GM23338 (cell line): ENCODE results near the gene SMTN.

Source experiments
- CREB1 ChIP-seq: fragments of 250-450 bp; sonication (Bioruptor Pico); IDR thresholded peaks from 2 replicates; pipeline ENCODE4 v1.5.0; 2020; ENCODE audit warnings: low read depth, mild to moderate bottlenecking, moderate library complexity
- EZH2 ChIP-seq: fragments of 200-600 bp; sonication (generic); IDR thresholded peaks from one replicate; pipeline ENCODE4 v1.8.0; 2017; ENCODE audit warnings: antibody characterized with exemption, mild to moderate bottlenecking, low read depth; ENCODE audit not compliant: unreplicated experiment
- EZH2phosphoT487 ChIP-seq: fragments of 200-600 bp; sonication (generic); IDR thresholded peaks from one replicate; pipeline ENCODE4 v1.8.1; 2018; ENCODE audit warnings: antibody characterized with exemption; ENCODE audit not compliant: unreplicated experiment
- JUNB ChIP-seq: IDR thresholded peaks from one replicate; pipeline ENCODE4 v1.6.1; 2016; ENCODE audit warnings: antibody characterized with exemption; ENCODE audit not compliant: unreplicated experiment
- POLR2AphosphoS5 ChIP-seq: IDR thresholded peaks from 2 replicates; pipeline ENCODE4 v1.6.1; 2016; ENCODE audit warnings: antibody characterized with exemption, low read depth
- STAT1 ChIP-seq: IDR thresholded peaks from one replicate; pipeline ENCODE4 v1.6.1; 2016; ENCODE audit warnings: antibody characterized with exemption; ENCODE audit not compliant: unreplicated experiment
- ZNF114 ChIP-seq: fragments of 250-450 bp; sonication (Bioruptor Pico); IDR thresholded peaks from 2 replicates; pipeline ENCODE4 v1.5.0; 2020; ENCODE audit warnings: mild to moderate bottlenecking, moderate library complexity
- TF ChIP-seq, protein P1 (sequence below), 2 experiments: fragments of 200-600 bp in 1 of 2; sonication (generic) in 1 of 2; conservative IDR thresholded peaks; 2 replicates each; pipeline versions ENCODE4 v1.5.1 to v1.6.1; 2016 to 2017; ENCODE audit warnings: antibody characterized with exemption in 2 of 2, low read depth in 2 of 2, mild to moderate bottlenecking in 2 of 2, moderate library complexity in 1 of 2
- TF ChIP-seq, protein P2 (sequence below): IDR thresholded peaks from one replicate; pipeline ENCODE4 v1.6.1; 2018; ENCODE audit warnings: antibody characterized with exemption; ENCODE audit not compliant: unreplicated experiment
- TF ChIP-seq, protein P3 (sequence below): fragments of 250-450 bp; sonication (Bioruptor Pico); IDR thresholded peaks from 2 replicates; pipeline ENCODE4 v1.5.0; 2020; ENCODE audit warnings: mild to moderate bottlenecking, moderate library complexity

GRCh38 chr22:31138126-31138525 lies 57.0 kb downstream of the SMTN start:
- TF ChIP-seq EZH2phosphoT487 (no peak), POLR2AphosphoS5 (no peak), EZH2 (no peak), CREB1 (CRISPR knock-in tag) (no peak), ZNF114 (CRISPR knock-in tag) (no peak), STAT1 (no peak), JUNB (no peak)
- TF ChIP-seq, protein P1, sequence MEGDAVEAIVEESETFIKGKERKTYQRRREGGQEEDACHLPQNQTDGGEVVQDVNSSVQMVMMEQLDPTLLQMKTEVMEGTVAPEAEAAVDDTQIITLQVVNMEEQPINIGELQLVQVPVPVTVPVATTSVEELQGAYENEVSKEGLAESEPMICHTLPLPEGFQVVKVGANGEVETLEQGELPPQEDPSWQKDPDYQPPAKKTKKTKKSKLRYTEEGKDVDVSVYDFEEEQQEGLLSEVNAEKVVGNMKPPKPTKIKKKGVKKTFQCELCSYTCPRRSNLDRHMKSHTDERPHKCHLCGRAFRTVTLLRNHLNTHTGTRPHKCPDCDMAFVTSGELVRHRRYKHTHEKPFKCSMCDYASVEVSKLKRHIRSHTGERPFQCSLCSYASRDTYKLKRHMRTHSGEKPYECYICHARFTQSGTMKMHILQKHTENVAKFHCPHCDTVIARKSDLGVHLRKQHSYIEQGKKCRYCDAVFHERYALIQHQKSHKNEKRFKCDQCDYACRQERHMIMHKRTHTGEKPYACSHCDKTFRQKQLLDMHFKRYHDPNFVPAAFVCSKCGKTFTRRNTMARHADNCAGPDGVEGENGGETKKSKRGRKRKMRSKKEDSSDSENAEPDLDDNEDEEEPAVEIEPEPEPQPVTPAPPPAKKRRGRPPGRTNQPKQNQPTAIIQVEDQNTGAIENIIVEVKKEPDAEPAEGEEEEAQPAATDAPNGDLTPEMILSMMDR (conservative IDR thresholded peaks at IDR 0.05; ENCODE audit: low read depth in 2 of 2), result no peak
- TF ChIP-seq, protein P2, sequence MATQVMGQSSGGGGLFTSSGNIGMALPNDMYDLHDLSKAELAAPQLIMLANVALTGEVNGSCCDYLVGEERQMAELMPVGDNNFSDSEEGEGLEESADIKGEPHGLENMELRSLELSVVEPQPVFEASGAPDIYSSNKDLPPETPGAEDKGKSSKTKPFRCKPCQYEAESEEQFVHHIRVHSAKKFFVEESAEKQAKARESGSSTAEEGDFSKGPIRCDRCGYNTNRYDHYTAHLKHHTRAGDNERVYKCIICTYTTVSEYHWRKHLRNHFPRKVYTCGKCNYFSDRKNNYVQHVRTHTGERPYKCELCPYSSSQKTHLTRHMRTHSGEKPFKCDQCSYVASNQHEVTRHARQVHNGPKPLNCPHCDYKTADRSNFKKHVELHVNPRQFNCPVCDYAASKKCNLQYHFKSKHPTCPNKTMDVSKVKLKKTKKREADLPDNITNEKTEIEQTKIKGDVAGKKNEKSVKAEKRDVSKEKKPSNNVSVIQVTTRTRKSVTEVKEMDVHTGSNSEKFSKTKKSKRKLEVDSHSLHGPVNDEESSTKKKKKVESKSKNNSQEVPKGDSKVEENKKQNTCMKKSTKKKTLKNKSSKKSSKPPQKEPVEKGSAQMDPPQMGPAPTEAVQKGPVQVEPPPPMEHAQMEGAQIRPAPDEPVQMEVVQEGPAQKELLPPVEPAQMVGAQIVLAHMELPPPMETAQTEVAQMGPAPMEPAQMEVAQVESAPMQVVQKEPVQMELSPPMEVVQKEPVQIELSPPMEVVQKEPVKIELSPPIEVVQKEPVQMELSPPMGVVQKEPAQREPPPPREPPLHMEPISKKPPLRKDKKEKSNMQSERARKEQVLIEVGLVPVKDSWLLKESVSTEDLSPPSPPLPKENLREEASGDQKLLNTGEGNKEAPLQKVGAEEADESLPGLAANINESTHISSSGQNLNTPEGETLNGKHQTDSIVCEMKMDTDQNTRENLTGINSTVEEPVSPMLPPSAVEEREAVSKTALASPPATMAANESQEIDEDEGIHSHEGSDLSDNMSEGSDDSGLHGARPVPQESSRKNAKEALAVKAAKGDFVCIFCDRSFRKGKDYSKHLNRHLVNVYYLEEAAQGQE, result no peak
- TF ChIP-seq, protein P3, sequence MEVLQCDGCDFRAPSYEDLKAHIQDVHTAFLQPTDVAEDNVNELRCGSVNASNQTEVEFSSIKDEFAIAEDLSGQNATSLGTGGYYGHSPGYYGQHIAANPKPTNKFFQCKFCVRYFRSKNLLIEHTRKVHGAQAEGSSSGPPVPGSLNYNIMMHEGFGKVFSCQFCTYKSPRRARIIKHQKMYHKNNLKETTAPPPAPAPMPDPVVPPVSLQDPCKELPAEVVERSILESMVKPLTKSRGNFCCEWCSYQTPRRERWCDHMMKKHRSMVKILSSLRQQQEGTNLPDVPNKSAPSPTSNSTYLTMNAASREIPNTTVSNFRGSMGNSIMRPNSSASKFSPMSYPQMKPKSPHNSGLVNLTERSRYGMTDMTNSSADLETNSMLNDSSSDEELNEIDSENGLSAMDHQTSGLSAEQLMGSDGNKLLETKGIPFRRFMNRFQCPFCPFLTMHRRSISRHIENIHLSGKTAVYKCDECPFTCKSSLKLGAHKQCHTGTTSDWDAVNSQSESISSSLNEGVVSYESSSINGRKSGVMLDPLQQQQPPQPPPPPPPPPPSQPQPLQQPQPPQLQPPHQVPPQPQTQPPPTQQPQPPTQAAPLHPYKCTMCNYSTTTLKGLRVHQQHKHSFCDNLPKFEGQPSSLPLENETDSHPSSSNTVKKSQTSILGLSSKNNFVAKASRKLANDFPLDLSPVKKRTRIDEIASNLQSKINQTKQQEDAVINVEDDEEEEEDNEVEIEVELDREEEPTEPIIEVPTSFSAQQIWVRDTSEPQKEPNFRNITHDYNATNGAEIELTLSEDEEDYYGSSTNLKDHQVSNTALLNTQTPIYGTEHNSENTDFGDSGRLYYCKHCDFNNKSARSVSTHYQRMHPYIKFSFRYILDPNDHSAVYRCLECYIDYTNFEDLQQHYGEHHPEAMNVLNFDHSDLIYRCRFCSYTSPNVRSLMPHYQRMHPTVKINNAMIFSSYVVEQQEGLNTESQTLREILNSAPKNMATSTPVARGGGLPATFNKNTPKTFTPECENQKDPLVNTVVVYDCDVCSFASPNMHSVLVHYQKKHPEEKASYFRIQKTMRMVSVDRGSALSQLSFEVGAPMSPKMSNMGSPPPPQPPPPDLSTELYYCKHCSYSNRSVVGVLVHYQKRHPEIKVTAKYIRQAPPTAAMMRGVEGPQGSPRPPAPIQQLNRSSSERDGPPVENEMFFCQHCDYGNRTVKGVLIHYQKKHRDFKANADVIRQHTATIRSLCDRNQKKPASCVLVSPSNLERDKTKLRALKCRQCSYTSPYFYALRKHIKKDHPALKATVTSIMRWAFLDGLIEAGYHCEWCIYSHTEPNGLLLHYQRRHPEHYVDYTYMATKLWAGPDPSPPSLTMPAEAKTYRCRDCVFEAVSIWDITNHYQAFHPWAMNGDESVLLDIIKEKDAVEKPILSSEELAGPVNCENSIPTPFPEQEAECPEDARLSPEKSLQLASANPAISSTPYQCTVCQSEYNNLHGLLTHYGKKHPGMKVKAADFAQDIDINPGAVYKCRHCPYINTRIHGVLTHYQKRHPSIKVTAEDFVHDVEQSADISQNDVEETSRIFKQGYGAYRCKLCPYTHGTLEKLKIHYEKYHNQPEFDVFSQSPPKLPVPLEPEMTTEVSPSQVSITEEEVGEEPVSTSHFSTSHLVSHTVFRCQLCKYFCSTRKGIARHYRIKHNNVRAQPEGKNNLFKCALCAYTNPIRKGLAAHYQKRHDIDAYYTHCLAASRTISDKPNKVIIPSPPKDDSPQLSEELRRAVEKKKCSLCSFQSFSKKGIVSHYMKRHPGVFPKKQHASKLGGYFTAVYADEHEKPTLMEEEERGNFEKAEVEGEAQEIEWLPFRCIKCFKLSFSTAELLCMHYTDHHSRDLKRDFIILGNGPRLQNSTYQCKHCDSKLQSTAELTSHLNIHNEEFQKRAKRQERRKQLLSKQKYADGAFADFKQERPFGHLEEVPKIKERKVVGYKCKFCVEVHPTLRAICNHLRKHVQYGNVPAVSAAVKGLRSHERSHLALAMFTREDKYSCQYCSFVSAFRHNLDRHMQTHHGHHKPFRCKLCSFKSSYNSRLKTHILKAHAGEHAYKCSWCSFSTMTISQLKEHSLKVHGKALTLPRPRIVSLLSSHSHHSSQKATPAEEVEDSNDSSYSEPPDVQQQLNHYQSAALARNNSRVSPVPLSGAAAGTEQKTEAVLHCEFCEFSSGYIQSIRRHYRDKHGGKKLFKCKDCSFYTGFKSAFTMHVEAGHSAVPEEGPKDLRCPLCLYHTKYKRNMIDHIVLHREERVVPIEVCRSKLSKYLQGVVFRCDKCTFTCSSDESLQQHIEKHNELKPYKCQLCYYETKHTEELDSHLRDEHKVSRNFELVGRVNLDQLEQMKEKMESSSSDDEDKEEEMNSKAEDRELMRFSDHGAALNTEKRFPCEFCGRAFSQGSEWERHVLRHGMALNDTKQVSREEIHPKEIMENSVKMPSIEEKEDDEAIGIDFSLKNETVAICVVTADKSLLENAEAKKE (CRISPR knock-in tag), result no peak
